Omental fat pad (tissue), 4 donors: Measurements from ENCODE around the gene CTBP2. TPM values are rescaled to one million over a fixed set of nuclear protein-coding genes. Genes with fewer than 3 reads are reported as not detected.

Experiments
- ATAC-seq: fragments of 150-250 bp; one replicate; pipeline ENCODE4 v1.9.1; 2016; ENCODE audit warnings: mild to moderate bottlenecking, moderate library complexity; ENCODE audit not compliant: low FRiP score
- DNase-seq: peaks from one replicate; pipeline ENCODE4 v3.0.0-alpha.2; 2019; ENCODE audit warnings: low spot score
- CTCF ChIP-seq, 3 donors: fragments of 450-650 bp; IDR thresholded peaks; one replicate each; pipeline ENCODE4 v1.5.1; 2016 to 2017; ENCODE audit warnings: antibody characterized with exemption in 3 of 3, mild to moderate bottlenecking in 3 of 3, moderate library complexity in 2 of 3
- total RNA-seq, 4 donors: library from RNA; depleted of rRNA; stranded (reverse); fragments of >200 nt; gene quantifications; one replicate each; pipeline ENCODE4 v1.1.0, GENCODE V29; 2016

Gene CTBP2
- total RNA-seq, 4 donors from 2014 or later = 29.4 to 58.6 (median 46.2) TPM

GRCh38 chr10:125172694-125173093 lies 12.3 kb upstream of the CTBP2 start:
- ATAC-seq (no peak), DNase-seq (no peak)
- TF ChIP-seq CTCF (IDR thresholded peaks at IDR 0.05) = no peak

GRCh38 chr10:125171402-125172306 lies 11.3 kb upstream of the CTBP2 start:
- ATAC-seq (no peak), DNase-seq (no peak)
- TF ChIP-seq CTCF (IDR thresholded peaks at IDR 0.05) = no peak

DNA sequence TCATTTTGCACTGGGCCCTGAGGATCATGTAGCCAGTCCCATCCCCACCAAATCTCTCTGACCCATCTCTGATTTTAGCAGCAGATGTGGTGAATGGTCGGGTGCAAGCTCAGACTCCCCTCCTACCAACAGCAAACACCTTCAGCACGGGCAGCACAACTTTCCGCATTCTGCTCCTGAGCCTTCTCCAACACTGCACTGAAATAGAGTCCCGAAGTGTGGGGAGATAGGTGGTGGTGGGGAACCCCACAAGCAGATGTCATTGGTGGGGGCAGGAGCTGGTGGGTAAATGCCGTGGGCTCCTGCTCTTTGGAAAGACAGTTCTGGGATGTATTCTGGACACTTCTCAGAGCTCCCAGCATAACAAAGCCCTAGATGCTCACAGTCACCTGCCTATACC lies 9.6 kb upstream of the CTBP2 start:
- ATAC-seq (no peak), DNase-seq (no peak)

GRCh38 chr10:125169279-125169678 lies 8.9 kb upstream of the CTBP2 start:
- no peak for TF ChIP-seq CTCF (IDR thresholded peaks at IDR 0.05)

More for the DNA sequence above, 9.6 kb upstream of the CTBP2 start:
- TF ChIP-seq CTCF (IDR thresholded peaks at IDR 0.05) = no peak

DNA sequence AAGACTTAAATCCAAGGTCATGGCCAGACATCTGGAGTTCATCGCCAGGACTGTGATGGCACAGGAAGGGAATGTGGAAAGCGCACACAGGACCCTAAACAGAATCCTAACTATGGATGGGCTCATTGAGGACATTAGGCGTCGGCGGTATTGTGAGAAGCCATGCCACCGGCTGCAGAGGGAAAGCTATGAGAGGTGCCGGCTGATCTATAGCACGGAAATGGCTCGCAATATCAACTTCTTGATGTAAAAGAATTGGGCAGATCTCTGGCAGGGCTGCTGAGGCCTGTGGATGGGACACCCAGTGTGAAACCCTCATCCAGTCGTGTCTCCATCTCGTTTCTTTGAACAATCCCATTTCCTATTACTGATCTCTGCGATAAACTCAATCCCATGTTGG lies 6.3 kb upstream of the CTBP2 start:
- TF ChIP-seq CTCF (IDR thresholded peaks at IDR 0.05) = no peak
- DNase-seq (no peak), ATAC-seq (no peak)

More at GRCh38 chr10:125169279-125169678, 8.9 kb upstream of the CTBP2 start:
- DNase-seq = no peak
- ATAC-seq = no peak

- ATAC-seq = no peak
- DNase-seq = no peak
- TF ChIP-seq CTCF (IDR thresholded peaks at IDR 0.05) = no peak
These were observed 5.5 kb upstream of the CTBP2 start for GRCh38 chr10:125165584-125166573.
